GM12891 (cell line): ENCODE data around the gene FBXO40.

Source experiments
- PAX5 ChIP-seq: IDR thresholded peaks from 2 replicates; pipeline ENCODE4 v1.6.1; 2011; ENCODE audit warnings: low read length, moderate library complexity, mild to moderate bottlenecking; ENCODE audit not compliant: insufficient read depth, severe bottlenecking
- POLR2A ChIP-seq: IDR thresholded peaks from 2 replicates; pipeline ENCODE4 v1.6.1; 2011; ENCODE audit warnings: low read depth, low read length, control low read depth
- POLR2AphosphoS5 ChIP-seq: IDR thresholded peaks from 2 replicates; pipeline ENCODE4 v1.6.1; 2011; ENCODE audit warnings: low read depth, low read length, control low read depth
- SPI1 ChIP-seq: IDR thresholded peaks from 2 replicates; pipeline ENCODE4 v1.6.1; 2011; ENCODE audit warnings: low read depth, low read length, control low read depth
- TAF1 ChIP-seq: IDR thresholded peaks from 2 replicates; pipeline ENCODE4 v1.6.1; 2011; ENCODE audit warnings: low read depth, low read length, control low read depth

DNA sequence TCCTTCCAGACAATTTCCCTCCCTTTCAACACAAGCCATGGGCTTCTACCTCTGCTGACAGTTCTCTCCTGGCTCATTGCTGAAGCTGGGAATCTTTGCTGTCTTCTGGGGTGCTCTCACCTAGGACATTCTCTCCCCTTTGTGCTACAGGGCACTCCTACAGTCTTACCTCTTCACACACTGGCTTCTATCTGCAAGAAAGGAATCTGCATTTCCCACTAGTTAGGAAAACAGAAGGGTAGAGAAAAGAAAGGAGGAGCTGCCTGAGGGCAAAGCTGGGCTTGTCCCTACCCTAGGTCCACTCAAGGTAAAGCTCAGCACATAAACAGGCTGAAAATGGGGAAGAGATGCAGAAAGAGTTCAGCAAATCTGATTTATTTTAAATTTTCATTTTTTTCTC lies 31.0 kb upstream of the FBXO40 start:
- TF ChIP-seq POLR2A (no peak), POLR2AphosphoS5 (no peak), TAF1 (no peak), PAX5 (no peak), SPI1 (no peak)
